GM20000 (cell line): Measurements from ENCODE around the gene RAP2A.

Experiments
- DNase-seq: peaks from one replicate; pipeline ENCODE4 v3.0.0; 2012; ENCODE audit warnings: low spot score
- CTCF ChIP-seq: IDR thresholded peaks from 2 replicates; pipeline ENCODE4 v1.5.1; 2012; ENCODE audit warnings: mild to moderate bottlenecking, control low read depth; ENCODE audit errors: extremely low read depth, missing control alignments

Gene RAP2A

GRCh38 chr13:97432232-97432916 is 1.6 kb upstream of the RAP2A start:
- no peak for TF ChIP-seq CTCF
- no peak for DNase-seq

GRCh38 chr13:97432917-97433726 is 847 bp upstream of the RAP2A start:
- peak; percentile 84 for DNase-seq
- TF ChIP-seq CTCF = no peak

GRCh38 chr13:97434397-97435201 is 630 bp downstream of the RAP2A start:
- no peak for DNase-seq
- TF ChIP-seq CTCF = no peak

GRCh38 chr13:97435323-97435722 is 1.4 kb downstream of the RAP2A start:
- DNase-seq = no peak
- TF ChIP-seq CTCF = no peak

- peak; percentile 11 for DNase-seq
Observed at GRCh38 chr13:97435794-97436193, 1.8 kb downstream of the RAP2A start.

GRCh38 chr13:97436845-97437244 is 2.9 kb downstream of the RAP2A start:
- no peak for TF ChIP-seq CTCF

More at GRCh38 chr13:97435794-97436193, 1.8 kb downstream of the RAP2A start:
- TF ChIP-seq CTCF = no peak

GRCh38 chr13:97437729-97438128 is 3.8 kb downstream of the RAP2A start:
- no peak for DNase-seq
- no peak for TF ChIP-seq CTCF

More at GRCh38 chr13:97436845-97437244, 2.9 kb downstream of the RAP2A start:
- DNase-seq = no peak
